IPS DF 6.9 (cell line): ENCODE results near the gene FOXB1.

Source experiments
- DNase-seq: peaks from one replicate; pipeline ENCODE4 v3.0.0-alpha.2; 2013; ENCODE audit warnings: low read depth, low spot score
- H3K27ac ChIP-seq: one replicate; pipeline ENCODE4 v1.5.1; 2013; ENCODE audit warnings: low read length, control low read depth
- H3K27me3 ChIP-seq: 2 replicates; pipeline ENCODE4 v1.6.1; 2013; ENCODE audit warnings: mild to moderate bottlenecking, low read length; ENCODE audit not compliant: control insufficient read depth, insufficient read depth
- H3K36me3 ChIP-seq: 2 replicates; pipeline ENCODE4 v1.6.1; 2013; ENCODE audit warnings: low read length; ENCODE audit not compliant: control insufficient read depth, insufficient read depth
- H3K4me1 ChIP-seq: 2 replicates; pipeline ENCODE4 v1.6.1; 2013; ENCODE audit warnings: low read length; ENCODE audit not compliant: control insufficient read depth, insufficient read depth
- H3K4me3 ChIP-seq: 2 replicates; pipeline ENCODE4 v1.5.1; 2013; ENCODE audit warnings: mild to moderate bottlenecking, low read length
- H3K9me3 ChIP-seq: 2 replicates; pipeline ENCODE4 v1.6.1; 2013; ENCODE audit warnings: low read length, inconsistent platforms; ENCODE audit not compliant: control insufficient read depth, insufficient read depth
- WGBS: extraction: QIAGEN DNeasy Blood & Tissue Kit; methylation state at CpG from one replicate; pipeline ENCODE4 v1.1.7; 2013; ENCODE audit warnings: mixed read lengths, missing lambda C conversion rate; ENCODE audit not compliant: insufficient read length, insufficient coverage; 5-methylcytosine and 5-hydroxymethylcytosine counted together

The FOXB1 gene

GRCh38 chr15:60004009-60004845 lies at the start of gene FOXB1:
TSS of gene FOXB1 (plus strand) at chr15:60004311. CDS start at chr15:60004964, 653 bp downstream.
- H3K27me3 ChIP-seq = peaks cover 33% of the 10 kb centered on the region
- WGBS = no CpG with 5 or more reads among the region's 84 CpGs
- H3K36me3 ChIP-seq = no peaks in the 10 kb centered on the region
- no peaks in the 10 kb centered on the region for H3K9me3 ChIP-seq
- no peak within 1 kb of the TSS for H3K27ac ChIP-seq
- peak within 1 kb of the TSS; percentile 52 for H3K4me3 ChIP-seq
- no peak for DNase-seq
- peaks cover 9% of the 10 kb centered on the region for H3K4me1 ChIP-seq

GRCh38 chr15:59958288-59958687 lies 45.8 kb upstream of the FOXB1 start:
- DNase-seq = no peak
- Histone ChIP-seq H3K27ac (no peak overlapping the region), H3K27me3 (no peaks in the 10 kb centered on the region), H3K36me3 (no peaks in the 10 kb centered on the region), H3K4me3 (no peak overlapping the region), H3K4me1 (peaks cover 2% of the 10 kb centered on the region; the same call in 1 of the 2 replicates), H3K9me3 (no peaks in the 10 kb centered on the region)

- H3K9me3 ChIP-seq = no peaks in the 10 kb centered on the region
- H3K27me3 ChIP-seq = no peaks in the 10 kb centered on the region
- DNase-seq = no peak
- no peaks in the 10 kb centered on the region for H3K4me1 ChIP-seq
- H3K36me3 ChIP-seq = no peaks in the 10 kb centered on the region
- no peak overlapping the region for H3K27ac ChIP-seq
- H3K4me3 ChIP-seq = no peak overlapping the region
Observed at GRCh38 chr15:59960318-59960717, 43.8 kb upstream of the FOXB1 start.

GRCh38 chr15:59963322-59963721 lies 40.8 kb upstream of the FOXB1 start:
- no CpG with 5 or more reads among the region's 1 CpG for WGBS
- Histone ChIP-seq H3K27me3 (no peaks in the 10 kb centered on the region), H3K36me3 (no peaks in the 10 kb centered on the region), H3K4me1 (no peaks in the 10 kb centered on the region), H3K4me3 (no peak overlapping the region), H3K27ac (no peak overlapping the region), H3K9me3 (no peaks in the 10 kb centered on the region)
- DNase-seq = no peak

GRCh38 chr15:59963925-59964324 lies 40.2 kb upstream of the FOXB1 start:
- Histone ChIP-seq H3K27ac (no peak overlapping the region), H3K4me1 (no peaks in the 10 kb centered on the region), H3K9me3 (no peaks in the 10 kb centered on the region), H3K4me3 (no peak overlapping the region), H3K27me3 (no peaks in the 10 kb centered on the region), H3K36me3 (no peaks in the 10 kb centered on the region)
- DNase-seq = no peak

- H3K9me3 ChIP-seq = no peaks in the 10 kb centered on the region
- DNase-seq = no peak
- WGBS = no CpG with 5 or more reads among the region's 6 CpGs
- no peaks in the 10 kb centered on the region for H3K27me3 ChIP-seq
- no peak overlapping the region for H3K4me3 ChIP-seq
- H3K27ac ChIP-seq = no peak overlapping the region
- no peaks in the 10 kb centered on the region for H3K4me1 ChIP-seq
- no peaks in the 10 kb centered on the region for H3K36me3 ChIP-seq
Observed at GRCh38 chr15:59965741-59966140, 38.4 kb upstream of the FOXB1 start.

GRCh38 chr15:59966262-59966661 lies 37.8 kb upstream of the FOXB1 start:
- Histone ChIP-seq H3K27me3 (no peaks in the 10 kb centered on the region), H3K36me3 (no peaks in the 10 kb centered on the region), H3K4me3 (no peak overlapping the region), H3K4me1 (no peaks in the 10 kb centered on the region), H3K9me3 (no peaks in the 10 kb centered on the region), H3K27ac (no peak overlapping the region)
- no peak for DNase-seq

- no peak for DNase-seq
- Histone ChIP-seq H3K27ac (no peak overlapping the region), H3K36me3 (no peaks in the 10 kb centered on the region), H3K4me3 (no peak overlapping the region), H3K4me1 (no peaks in the 10 kb centered on the region), H3K27me3 (no peaks in the 10 kb centered on the region), H3K9me3 (no peaks in the 10 kb centered on the region)
- WGBS = no CpG with 5 or more reads among the region's 2 CpGs
Observed at GRCh38 chr15:59968314-59968713, 35.8 kb upstream of the FOXB1 start.

GRCh38 chr15:59972241-59972640 lies 31.9 kb upstream of the FOXB1 start:
- H3K36me3 ChIP-seq = no peaks in the 10 kb centered on the region
- no CpG with 5 or more reads among the region's 1 CpG for WGBS
- no peak for DNase-seq
- H3K4me3 ChIP-seq = no peak overlapping the region
- H3K9me3 ChIP-seq = no peaks in the 10 kb centered on the region
- no peak overlapping the region for H3K27ac ChIP-seq
- H3K4me1 ChIP-seq = no peaks in the 10 kb centered on the region
- H3K27me3 ChIP-seq = no peaks in the 10 kb centered on the region

GRCh38 chr15:59976480-59977271 lies 27.4 kb upstream of the FOXB1 start:
- no peaks in the 10 kb centered on the region for H3K36me3 ChIP-seq
- H3K4me1 ChIP-seq = no peaks in the 10 kb centered on the region
- no CpG with 5 or more reads among the region's 6 CpGs for WGBS
- H3K9me3 ChIP-seq = no peaks in the 10 kb centered on the region
- no peak for DNase-seq
- no peak overlapping the region for H3K27ac ChIP-seq
- no peaks in the 10 kb centered on the region for H3K27me3 ChIP-seq
- H3K4me3 ChIP-seq = no peak overlapping the region

- no peaks in the 10 kb centered on the region for H3K36me3 ChIP-seq
- H3K4me3 ChIP-seq = no peak overlapping the region
- no peaks in the 10 kb centered on the region; the same call in 1 of the 2 replicates for H3K27me3 ChIP-seq
- WGBS = no CpG with 5 or more reads among the region's 2 CpGs
- H3K27ac ChIP-seq = no peak overlapping the region
- no peak for DNase-seq
- peaks cover 3% of the 10 kb centered on the region; the same call in 1 of the 2 replicates for H3K4me1 ChIP-seq
- H3K9me3 ChIP-seq = no peaks in the 10 kb centered on the region
Observed at GRCh38 chr15:59991834-59992233, 12.3 kb upstream of the FOXB1 start.
